ENCODE data around the gene HEATR9.

HEATR9 gene

GRCh38 chr17:35864853-35865252 lies 3.8 kb downstream of the HEATR9 start:
- no peak for DNase-seq (ENCODE audit: low read depth)

- DNase-seq (ENCODE audit: low read depth): no peak
Measured at GRCh38 chr17:35856603-35857002, 12.1 kb downstream of the HEATR9 start.

GRCh38 chr17:35855965-35856364 lies 12.7 kb downstream of the HEATR9 start:
- DNase-seq (ENCODE audit: low read depth): no peak

- peak; percentile 28 for DNase-seq (ENCODE audit: low read depth)
Measured at GRCh38 chr17:35849469-35850348, 19.0 kb downstream of the HEATR9 start.

GRCh38 chr17:35847633-35848373 lies 20.9 kb downstream of the HEATR9 start:
- no peak for DNase-seq (ENCODE audit: low read depth)

GRCh38 chr17:35847006-35847405 lies 21.7 kb downstream of the HEATR9 start:
- DNase-seq (ENCODE audit: low read depth): no peak

GRCh38 chr17:35846055-35846809 lies 22.5 kb downstream of the HEATR9 start:
- no peak for DNase-seq (ENCODE audit: low read depth)

- no peak for DNase-seq (ENCODE audit: low read depth)
Measured at GRCh38 chr17:35844547-35844946, 24.1 kb downstream of the HEATR9 start.

GRCh38 chr17:35843698-35844097 lies 25.0 kb downstream of the HEATR9 start:
- DNase-seq (ENCODE audit: low read depth): no peak

GRCh38 chr17:35842239-35842638 lies 26.5 kb downstream of the HEATR9 start:
- no peak for DNase-seq (ENCODE audit: low read depth)

GRCh38 chr17:35841505-35841904 lies 27.2 kb downstream of the HEATR9 start:
- DNase-seq (ENCODE audit: low read depth): no peak

- DNase-seq (ENCODE audit: low read depth): no peak
Measured at GRCh38 chr17:35841101-35841500, 27.6 kb downstream of the HEATR9 start.

GRCh38 chr17:35825206-35825605 lies 43.5 kb downstream of the HEATR9 start:
- no peak for DNase-seq (ENCODE audit: low read depth)

- DNase-seq (ENCODE audit: low read depth): no peak
Measured at GRCh38 chr17:35821308-35821707, 47.4 kb downstream of the HEATR9 start.

GRCh38 chr17:35819455-35819854 lies 49.2 kb downstream of the HEATR9 start:
- no peak for DNase-seq (ENCODE audit: low read depth)

- DNase-seq (ENCODE audit: low read depth): no peak
Measured at GRCh38 chr17:35817196-35817595, 51.5 kb downstream of the HEATR9 start.

- no peak for DNase-seq (ENCODE audit: low read depth)
Measured at GRCh38 chr17:35816723-35817122, 52.0 kb downstream of the HEATR9 start.

GRCh38 chr17:35812456-35812855 lies 56.2 kb downstream of the HEATR9 start:
- DNase-seq (ENCODE audit: low read depth): no peak

- DNase-seq (ENCODE audit: low read depth): no peak
Measured at GRCh38 chr17:35811759-35812158, 56.9 kb downstream of the HEATR9 start.

- no peak for DNase-seq (ENCODE audit: low read depth)
Measured at GRCh38 chr17:35809855-35810461, 58.7 kb downstream of the HEATR9 start.

- peak; percentile 96 for DNase-seq (ENCODE audit: low read depth)
Measured at GRCh38 chr17:35808962-35809854, 59.5 kb downstream of the HEATR9 start, which contains the start of gene TAF15. Gene TAF15, plus strand, starts transcription at chr17:35809484. Its CDS starts 86 bp downstream, at chr17:35809570.

Data from HS-5 (cell line).